Adipocyte (in vitro differentiated cells): ENCODE measurements around the gene HSPG2.

Experiments
- DNase-seq: peaks from one replicate; pipeline ENCODE4 v3.0.0-alpha.2; 2015; ENCODE audit warnings: low read depth
- H3K27me3 ChIP-seq: replicated peaks from 2 replicates; pipeline ENCODE4 v1.7.0; 2013; ENCODE audit warnings: mild to moderate bottlenecking, low read length, moderate library complexity; ENCODE audit not compliant: control insufficient read depth, insufficient read depth
- H3K36me3 ChIP-seq: 2 replicates; pipeline ENCODE4 v1.7.0; 2013; ENCODE audit warnings: low read length, mild to moderate bottlenecking, moderate library complexity; ENCODE audit not compliant: control insufficient read depth, insufficient read depth, severe bottlenecking
- H3K4me1 ChIP-seq: 2 replicates; pipeline ENCODE4 v1.7.0; 2013; ENCODE audit warnings: mild to moderate bottlenecking, low read length, moderate library complexity; ENCODE audit not compliant: control insufficient read depth, insufficient read depth
- H3K4me3 ChIP-seq: 2 replicates; pipeline ENCODE4 v1.7.0; 2013; ENCODE audit warnings: mild to moderate bottlenecking, low read length, moderate library complexity
- H3K9ac ChIP-seq: 2 replicates; pipeline ENCODE4 v1.7.0; 2013; ENCODE audit warnings: mild to moderate bottlenecking, low read length, moderate library complexity
- H3K9me3 ChIP-seq: 2 replicates; pipeline ENCODE4 v1.7.0; 2013; ENCODE audit warnings: mild to moderate bottlenecking, low read length, moderate library complexity; ENCODE audit not compliant: control insufficient read depth

Gene HSPG2

GRCh38 chr1:21863981-21864380 lies 73.1 kb downstream of the HSPG2 start:
- DNase-seq = no peak
- peaks cover 4% of the 10 kb centered on the region for H3K4me1 ChIP-seq
- no peaks in the 10 kb centered on the region for H3K9me3 ChIP-seq
- H3K27me3 ChIP-seq = no peaks in the 10 kb centered on the region
- no peak overlapping the region for H3K9ac ChIP-seq
- H3K4me3 ChIP-seq = no peak overlapping the region
- peaks cover 86% of the 10 kb centered on the region for H3K36me3 ChIP-seq

GRCh38 chr1:21861602-21862429 lies 75.3 kb downstream of the HSPG2 start:
- Histone ChIP-seq H3K4me1 (peaks cover 17% of the 10 kb centered on the region), H3K9me3 (no peaks in the 10 kb centered on the region), H3K9ac (peak overlapping the region; percentile 21), H3K4me3 (no peak overlapping the region), H3K27me3 (no peaks in the 10 kb centered on the region), H3K36me3 (peaks cover 91% of the 10 kb centered on the region)
- peak; percentile 72 for DNase-seq

GRCh38 chr1:21860971-21861370 lies 76.1 kb downstream of the HSPG2 start:
- Histone ChIP-seq H3K36me3 (peaks cover 91% of the 10 kb centered on the region), H3K4me1 (peaks cover 17% of the 10 kb centered on the region)

GRCh38 chr1:21859669-21860179 lies 77.4 kb downstream of the HSPG2 start:
- H3K4me3 ChIP-seq = no peak overlapping the region
- peaks cover 91% of the 10 kb centered on the region for H3K36me3 ChIP-seq
- no peaks in the 10 kb centered on the region for H3K27me3 ChIP-seq
- H3K4me1 ChIP-seq = peaks cover 17% of the 10 kb centered on the region
- DNase-seq = no peak
- no peak overlapping the region for H3K9ac ChIP-seq
- H3K9me3 ChIP-seq = no peaks in the 10 kb centered on the region

More at GRCh38 chr1:21860971-21861370, 76.1 kb downstream of the HSPG2 start:
- no peaks in the 10 kb centered on the region for H3K9me3 ChIP-seq
- no peak overlapping the region for H3K4me3 ChIP-seq
- DNase-seq = no peak
- no peak overlapping the region for H3K9ac ChIP-seq
- H3K27me3 ChIP-seq = no peaks in the 10 kb centered on the region

- peaks cover 89% of the 10 kb centered on the region for H3K36me3 ChIP-seq
- H3K9me3 ChIP-seq = no peaks in the 10 kb centered on the region
- no peak overlapping the region for H3K4me3 ChIP-seq
- DNase-seq = no peak
- H3K27me3 ChIP-seq = no peaks in the 10 kb centered on the region
- peaks cover 17% of the 10 kb centered on the region for H3K4me1 ChIP-seq
- H3K9ac ChIP-seq = peak overlapping the region; percentile 8
These were observed 79.1 kb downstream of the HSPG2 start for GRCh38 chr1:21857840-21858670.

DNA sequence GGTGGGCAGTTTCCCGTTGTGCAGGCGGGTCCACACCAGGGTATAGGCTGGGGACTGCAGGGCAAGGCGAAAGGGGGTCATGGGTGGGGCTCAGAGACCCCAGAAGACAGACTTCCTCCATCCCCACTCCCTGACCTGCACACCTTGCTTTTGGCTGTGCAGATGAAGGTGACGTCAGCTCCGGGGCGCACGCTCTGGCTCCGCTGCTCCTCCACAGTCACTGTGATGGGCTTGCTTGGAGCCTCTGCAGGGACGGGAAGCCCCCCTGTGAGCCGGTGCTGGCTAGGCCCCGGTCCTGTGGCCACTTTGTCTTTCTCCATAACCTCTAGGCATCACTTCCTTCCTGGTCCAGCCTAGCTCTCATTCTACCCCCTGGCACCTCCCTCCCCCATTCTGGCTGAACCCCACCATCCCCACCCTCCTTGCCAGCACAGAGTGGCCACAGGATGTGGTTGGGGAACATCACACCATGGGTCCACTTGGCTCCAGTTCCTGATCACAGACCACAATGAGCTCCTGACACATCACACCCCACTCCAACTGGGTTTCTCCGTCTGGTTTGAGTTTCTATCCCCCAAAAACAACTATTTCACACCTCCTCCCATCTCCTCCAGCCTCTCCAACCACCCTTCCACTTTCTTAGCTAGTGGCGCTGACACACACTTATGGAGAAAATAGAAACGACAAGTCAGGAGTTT lies 79.8 kb downstream of the HSPG2 start:
- peaks cover 97% of the 10 kb centered on the region for H3K36me3 ChIP-seq
- DNase-seq = no peak
- peaks cover 17% of the 10 kb centered on the region for H3K4me1 ChIP-seq
- no peaks in the 10 kb centered on the region for H3K27me3 ChIP-seq
- H3K9me3 ChIP-seq = no peaks in the 10 kb centered on the region
- no peak overlapping the region for H3K4me3 ChIP-seq
- H3K9ac ChIP-seq = peak overlapping the region; percentile 8

DNA sequence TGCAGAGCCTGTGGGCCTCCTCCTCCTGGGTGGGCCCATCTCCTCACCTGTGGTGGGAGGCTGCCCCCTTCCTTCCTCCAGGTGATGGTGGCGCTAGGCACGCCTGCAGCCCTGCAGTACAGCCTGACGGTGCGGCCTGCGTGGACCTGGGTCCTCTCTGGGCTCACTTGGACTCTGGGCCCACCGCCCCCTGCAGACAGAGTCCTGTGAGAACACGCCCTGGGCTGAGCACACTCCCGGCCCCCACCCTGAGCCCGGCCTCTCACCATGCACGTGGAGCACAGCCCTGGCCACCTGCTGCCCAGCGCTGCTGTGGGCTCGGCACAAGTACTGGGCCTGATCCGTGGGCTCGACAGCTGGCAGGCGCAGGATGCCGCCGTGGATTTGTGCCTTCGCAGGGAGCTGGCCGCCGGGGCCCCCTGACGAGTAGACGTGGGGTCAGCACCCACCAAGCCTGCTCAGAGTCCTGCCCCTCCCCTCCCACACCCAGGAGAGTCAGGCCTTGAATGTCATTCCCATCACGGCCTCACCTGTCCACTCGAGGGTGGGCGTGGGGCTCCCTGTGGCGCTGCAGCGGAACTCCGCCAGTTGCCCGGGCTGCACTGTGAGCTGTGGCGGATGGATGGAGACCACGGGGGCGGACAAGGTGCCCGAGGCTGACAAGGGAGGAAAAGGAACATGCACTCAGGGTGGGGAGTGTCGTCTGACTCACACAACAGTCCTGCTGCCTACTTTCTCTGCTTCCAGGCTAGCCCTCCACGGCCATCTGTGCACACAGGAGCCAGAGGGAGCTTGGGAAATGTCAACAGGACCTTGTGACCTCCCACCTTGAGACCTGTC lies 81.6 kb downstream of the HSPG2 start:
- no peaks in the 10 kb centered on the region for H3K9me3 ChIP-seq
- H3K9ac ChIP-seq = no peak overlapping the region
- H3K4me1 ChIP-seq = peaks cover 12% of the 10 kb centered on the region
- H3K36me3 ChIP-seq = peaks cover 97% of the 10 kb centered on the region
- no peaks in the 10 kb centered on the region for H3K27me3 ChIP-seq
- no peak overlapping the region for H3K4me3 ChIP-seq
- no peak for DNase-seq

DNA sequence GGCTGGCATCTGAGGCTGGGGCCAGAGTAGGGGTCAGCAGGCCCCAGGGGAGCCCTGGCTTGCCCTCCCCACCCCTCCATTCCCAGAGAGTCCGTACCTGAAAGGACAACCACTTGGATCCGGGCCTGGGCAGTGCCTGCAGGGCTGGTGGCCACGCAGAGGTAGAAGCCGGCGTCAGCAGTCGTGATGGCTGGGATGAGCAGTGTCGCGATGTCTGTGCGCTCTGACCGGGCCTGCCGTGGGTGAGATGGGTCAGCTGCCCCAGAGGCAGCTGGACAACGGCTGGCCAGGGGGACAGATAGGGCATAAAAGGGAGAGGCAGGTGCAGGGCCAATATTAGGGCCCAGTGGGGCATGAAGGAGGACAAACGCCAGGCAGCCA lies 82.4 kb downstream of the HSPG2 start:
- Histone ChIP-seq H3K4me1 (peaks cover 12% of the 10 kb centered on the region), H3K4me3 (no peak overlapping the region), H3K9ac (no peak overlapping the region), H3K36me3 (peaks cover 97% of the 10 kb centered on the region), H3K9me3 (no peaks in the 10 kb centered on the region), H3K27me3 (no peaks in the 10 kb centered on the region)
- no peak for DNase-seq

GRCh38 chr1:21854090-21854750 lies 82.9 kb downstream of the HSPG2 start:
- no peak overlapping the region for H3K9ac ChIP-seq
- no peak for DNase-seq
- peaks cover 97% of the 10 kb centered on the region for H3K36me3 ChIP-seq
- H3K4me3 ChIP-seq = no peak overlapping the region
- no peaks in the 10 kb centered on the region for H3K27me3 ChIP-seq
- peaks cover 12% of the 10 kb centered on the region for H3K4me1 ChIP-seq
- no peaks in the 10 kb centered on the region for H3K9me3 ChIP-seq

GRCh38 chr1:21853131-21853427 lies 84.0 kb downstream of the HSPG2 start:
- Histone ChIP-seq H3K27me3 (no peaks in the 10 kb centered on the region), H3K9me3 (no peaks in the 10 kb centered on the region), H3K4me1 (peaks cover 6% of the 10 kb centered on the region), H3K36me3 (peaks cover 97% of the 10 kb centered on the region), H3K4me3 (no peak overlapping the region), H3K9ac (no peak overlapping the region)
- no peak for DNase-seq
